ENCODE data around the gene RASAL3. TPM values are rescaled to one million over a fixed set of nuclear protein-coding genes. Genes with fewer than 3 reads are reported as not detected.

RASAL3 gene
- total RNA-seq, 1 experiment from 2014 or later, result not detected

GRCh38 chr19:15404780-15405211, 59.5 kb downstream of the RASAL3 start:
- ChIA-PET CTCF (no interaction called here), POLR2A (ENCODE audit: unreplicated experiment) (no interaction called here)
- Histone ChIP-seq H3K36me3 (ENCODE audit: low read depth, low read length) (peaks cover 25% of the 10 kb centered on the region; the same call in 1 of the 2 replicates), H3K9me3 (ENCODE audit: low read length) (no peaks in the 10 kb centered on the region), H3K4me2 (ENCODE audit: low read length) (no peak overlapping the region), H3K4me1 (ENCODE audit: insufficient read depth, low read length) (no peaks in the 10 kb centered on the region), H3K9ac (ENCODE audit: low read length) (no peak overlapping the region), H3K79me2 (ENCODE audit: low read length) (peaks cover 81% of the 10 kb centered on the region), H3F3A (ENCODE audit: low read length, unreplicated experiment) (no peaks in the 10 kb centered on the region), H2AFZ (ENCODE audit: low read length) (no peak overlapping the region), H3K27ac (ENCODE audit: low read length) (no peak overlapping the region), H3K4me3 (ENCODE audit: low read length) (no peak overlapping the region), H3K9me2 (replicated peaks; ENCODE audit: low read length) (no peaks in the 10 kb centered on the region), H4K20me1 (ENCODE audit: low read length) (peaks cover 43% of the 10 kb centered on the region), H3K27me3 (ENCODE audit: low read length) (no peaks in the 10 kb centered on the region)
- no peak for TF ChIP-seq EZH2phosphoT487 (IDR thresholded peaks at IDR 0.05; ENCODE audit: borderline replicate concordance, low read length)
- no peak for TF ChIP-seq CTCF (conservative IDR thresholded peaks at IDR 0.05; ENCODE audit: low read depth, low read length)
- no peak for TF ChIP-seq EZH2 (IDR thresholded peaks at IDR 0.05; ENCODE audit: low read length, unreplicated experiment)
- BruUV-seq (replicated peaks), result no TSS peak
- no peak for ATAC-seq
- DNase-seq, result no peak
- intact Hi-C loops (cut with micrococcal nuclease), result no loop called here

GRCh38 chr19:15404097-15404779, 60.1 kb downstream of the RASAL3 start:
- H3K79me2 ChIP-seq (ENCODE audit: low read length), result peaks cover 75% of the 10 kb centered on the region
- no peaks in the 10 kb centered on the region for H3K9me3 ChIP-seq (ENCODE audit: low read length)
- intact Hi-C loops (cut with micrococcal nuclease), result no loop called here
- CTCF ChIA-PET, result no interaction called here
- no peaks in the 10 kb centered on the region for H3K9me2 ChIP-seq (replicated peaks; ENCODE audit: low read length)
- H2AFZ ChIP-seq (ENCODE audit: low read length), result no peak overlapping the region
- H3F3A ChIP-seq (ENCODE audit: low read length, unreplicated experiment), result no peaks in the 10 kb centered on the region
- H3K4me3 ChIP-seq (ENCODE audit: low read length), result no peak overlapping the region
- no peak for ATAC-seq
- TF ChIP-seq EZH2 (IDR thresholded peaks at IDR 0.05; ENCODE audit: low read length, unreplicated experiment) (no peak), CTCF (conservative IDR thresholded peaks at IDR 0.05; ENCODE audit: low read depth, low read length) (no peak), EZH2phosphoT487 (IDR thresholded peaks at IDR 0.05; ENCODE audit: borderline replicate concordance, low read length) (no peak)
- DNase-seq, result no peak
- peaks cover 26% of the 10 kb centered on the region for H3K36me3 ChIP-seq (ENCODE audit: low read depth, low read length)
- H3K27ac ChIP-seq (ENCODE audit: low read length), result no peak overlapping the region
- no peaks in the 10 kb centered on the region for H3K27me3 ChIP-seq (ENCODE audit: low read length)
- no peaks in the 10 kb centered on the region for H3K4me1 ChIP-seq (ENCODE audit: insufficient read depth, low read length)
- no TSS peak for BruUV-seq (replicated peaks)
- H3K4me2 ChIP-seq (ENCODE audit: low read length), result no peak overlapping the region
- POLR2A ChIA-PET (ENCODE audit: unreplicated experiment), result no interaction called here
- H4K20me1 ChIP-seq (ENCODE audit: low read length), result peaks cover 43% of the 10 kb centered on the region
- no peak overlapping the region for H3K9ac ChIP-seq (ENCODE audit: low read length)

GRCh38 chr19:15403151-15403531, 61.2 kb downstream of the RASAL3 start:
- H3K79me2 ChIP-seq (ENCODE audit: low read length), result peaks cover 64% of the 10 kb centered on the region
- H3K27ac ChIP-seq (ENCODE audit: low read length), result no peak overlapping the region
- BruUV-seq (replicated peaks), result no TSS peak
- no peak overlapping the region for H3K4me3 ChIP-seq (ENCODE audit: low read length)
- TF ChIP-seq CTCF (conservative IDR thresholded peaks at IDR 0.05; ENCODE audit: low read depth, low read length) (no peak), EZH2 (IDR thresholded peaks at IDR 0.05; ENCODE audit: low read length, unreplicated experiment) (no peak), EZH2phosphoT487 (IDR thresholded peaks at IDR 0.05; ENCODE audit: borderline replicate concordance, low read length) (no peak)
- ATAC-seq, result no peak
- ChIA-PET CTCF (no interaction called here), POLR2A (ENCODE audit: unreplicated experiment) (no interaction called here)
- H4K20me1 ChIP-seq (ENCODE audit: low read length), result peaks cover 39% of the 10 kb centered on the region
- H3K4me1 ChIP-seq (ENCODE audit: insufficient read depth, low read length), result no peaks in the 10 kb centered on the region
- peaks cover 25% of the 10 kb centered on the region for H3K36me3 ChIP-seq (ENCODE audit: low read depth, low read length)
- no peak overlapping the region for H2AFZ ChIP-seq (ENCODE audit: low read length)
- H3K4me2 ChIP-seq (ENCODE audit: low read length), result no peak overlapping the region
- no peaks in the 10 kb centered on the region for H3K27me3 ChIP-seq (ENCODE audit: low read length)
- H3K9me3 ChIP-seq (ENCODE audit: low read length), result no peaks in the 10 kb centered on the region
- H3K9ac ChIP-seq (ENCODE audit: low read length), result no peak overlapping the region
- intact Hi-C loops (cut with micrococcal nuclease), result no loop called here
- DNase-seq, result no peak
- no peaks in the 10 kb centered on the region for H3F3A ChIP-seq (ENCODE audit: low read length, unreplicated experiment)
- no peaks in the 10 kb centered on the region for H3K9me2 ChIP-seq (replicated peaks; ENCODE audit: low read length)

Data from PC-3 (cell line).